HepG2 (cell line): ENCODE results near the gene SUPT4H1. TPM values are rescaled to one million over a fixed set of nuclear protein-coding genes. Genes with fewer than 3 reads are reported as not detected.
A peak's percentile ranks its signal among the peaks of the same experiment; 100 is the strongest.

Source experiments
- ARNT ChIP-seq: fragments of 450-650 bp; IDR thresholded peaks from 2 replicates; pipeline ENCODE4 v1.6.1; 2017
- ATF7 ChIP-seq, 2 experiments: fragments of 450-650 bp in 1 of 2; sonication (generic) in 1 of 2; formaldehyde crosslinking in 1 of 2; IDR thresholded peaks; 2 replicates each; pipeline versions ENCODE4 v1.4.0 to v1.6.1; 2016 to 2020; ENCODE audit warnings: antibody characterized with exemption in 1 of 2, mild to moderate bottlenecking in 1 of 2, missing genetic modification reagents in 1 of 2
- CEBPB ChIP-seq: IDR thresholded peaks from 2 replicates; pipeline ENCODE4 v1.6.1; 2011; ENCODE audit warnings: low read depth, low read length, improper control_type of control experiment, borderline replicate concordance
- CHCHD3 ChIP-seq: sonication (generic); formaldehyde crosslinking; IDR thresholded peaks from 2 replicates; pipeline ENCODE4 v1.8.0; 2022; ENCODE audit warnings: mild to moderate bottlenecking, missing genetic modification reagents, moderate library complexity
- FOXJ3 ChIP-seq: sonication (generic); formaldehyde crosslinking; IDR thresholded peaks from 2 replicates; pipeline ENCODE4 v1.4.0; 2020; ENCODE audit warnings: missing genetic modification reagents, mild to moderate bottlenecking, borderline replicate concordance
- HNF4A ChIP-seq: sonication (generic); formaldehyde crosslinking; IDR thresholded peaks from 2 replicates; pipeline ENCODE4 v1.4.0; 2020; ENCODE audit warnings: missing genetic modification reagents
- KAT2B ChIP-seq: fragments of 150-350 bp; IDR thresholded peaks from 2 replicates; pipeline ENCODE4 v1.6.1; 2014; ENCODE audit warnings: low read depth, low read length, borderline replicate concordance
- KLF13 ChIP-seq: sonication (generic); formaldehyde crosslinking; IDR thresholded peaks from 2 replicates; pipeline ENCODE4 v1.4.0; 2020; ENCODE audit warnings: mild to moderate bottlenecking, missing genetic modification reagents
- MED1 ChIP-seq: sonication (generic); formaldehyde crosslinking; IDR thresholded peaks from 2 replicates; pipeline ENCODE4 v1.4.0; 2020; ENCODE audit warnings: missing genetic modification reagents
- MYNN ChIP-seq: sonication (generic); formaldehyde crosslinking; IDR thresholded peaks from 2 replicates; pipeline ENCODE4 v1.4.0; 2020; ENCODE audit warnings: mild to moderate bottlenecking, low read depth, missing genetic modification reagents
- RORA ChIP-seq: sonication (generic); formaldehyde crosslinking; IDR thresholded peaks from 2 replicates; pipeline ENCODE4 v1.5.0; 2020; ENCODE audit warnings: mild to moderate bottlenecking, missing genetic modification reagents, moderate library complexity
- TBL1XR1 ChIP-seq: fragments of 150-350 bp; IDR thresholded peaks from 2 replicates; pipeline ENCODE4 v1.6.1; 2014; ENCODE audit warnings: borderline replicate concordance, low read length; ENCODE audit not compliant: partially characterized antibody
- THAP11 ChIP-seq: IDR thresholded peaks from 2 replicates; pipeline ENCODE4 v1.6.1; 2016; ENCODE audit warnings: missing biosample characterization, missing genetic modification reagents
- ZMYM4 ChIP-seq: sonication (generic); formaldehyde crosslinking; IDR thresholded peaks from 2 replicates; pipeline ENCODE4 v1.8.1; 2023; ENCODE audit warnings: mild to moderate bottlenecking, missing genetic modification reagents
- ZNF44 ChIP-seq: sonication (generic); formaldehyde crosslinking; IDR thresholded peaks from 2 replicates; pipeline ENCODE4 v1.5.1; 2020; ENCODE audit warnings: mild to moderate bottlenecking, missing genetic modification reagents
- ZNF460 ChIP-seq: sonication (generic); formaldehyde crosslinking; IDR thresholded peaks from 2 replicates; pipeline ENCODE4 v1.5.1; 2020; ENCODE audit warnings: missing genetic modification reagents, mild to moderate bottlenecking, borderline replicate concordance
- ZNF549 ChIP-seq: sonication (generic); formaldehyde crosslinking; IDR thresholded peaks from 2 replicates; pipeline ENCODE4 v1.5.0; 2020; ENCODE audit warnings: missing genetic modification reagents
- ZNF670 ChIP-seq: sonication (generic); formaldehyde crosslinking; IDR thresholded peaks from 2 replicates; pipeline ENCODE4 v1.8.0; 2022; ENCODE audit warnings: mild to moderate bottlenecking, missing genetic modification reagents, borderline replicate concordance
- ZNF709 ChIP-seq: sonication (generic); formaldehyde crosslinking; IDR thresholded peaks from 2 replicates; pipeline ENCODE4 v1.5.0; 2020; ENCODE audit warnings: mild to moderate bottlenecking, missing genetic modification reagents
- ZZZ3 ChIP-seq: sonication (generic); formaldehyde crosslinking; IDR thresholded peaks from 2 replicates; pipeline ENCODE4 v1.4.0; 2020; ENCODE audit warnings: missing genetic modification reagents, mild to moderate bottlenecking, borderline replicate concordance
- polyA plus RNA-seq, 8 experiments: library from polyadenylated mRNA; depleted of rRNA in 3 of 8; stranded (reverse) in 7 of 8; unstranded in 1 of 8; fragments of >200 nt; fragmentation: Illumina TruSeq in 4 of 8; extraction: Trizol in 4 of 8; gene quantifications; 2 replicates each; pipeline versions ENCODE4 v1.2.1 to v1.2.3, GENCODE V29; 2011 to 2016; ENCODE audit warnings: low read depth in 4 of 8, missing spikeins in 1 of 8, mixed read lengths in 1 of 8; ENCODE audit not compliant: insufficient read depth in 1 of 8
- total RNA-seq, 5 experiments: library from RNA; depleted of rRNA; stranded (reverse); fragments of >200 nt; fragmentation: Illumina TruSeq; extraction: Trizol; gene quantifications; 2 replicates each; pipeline ENCODE4 v1.2.3, GENCODE V29; 2016; ENCODE audit warnings: low read depth in 1 of 5
- TF ChIP-seq, protein P1 (sequence below): IDR thresholded peaks from 2 replicates; pipeline ENCODE4 v1.6.1; 2016; ENCODE audit warnings: mild to moderate bottlenecking, missing biosample characterization, missing genetic modification reagents
- TF ChIP-seq, protein P2 (sequence below): IDR thresholded peaks from 2 replicates; pipeline ENCODE4 v1.6.1; 2016; ENCODE audit warnings: mild to moderate bottlenecking
- TF ChIP-seq, protein P3 (sequence below): IDR thresholded peaks from 2 replicates; pipeline ENCODE4 v1.6.1; 2016; ENCODE audit warnings: missing biosample characterization, missing genetic modification reagents, low read depth
- TF ChIP-seq, protein P4 (sequence below): sonication (generic); formaldehyde crosslinking; IDR thresholded peaks from 2 replicates; pipeline ENCODE4 v1.8.0; 2022; ENCODE audit warnings: mild to moderate bottlenecking, missing genetic modification reagents
- TF ChIP-seq, protein P5 (sequence below): sonication (generic); formaldehyde crosslinking; IDR thresholded peaks from 2 replicates; pipeline ENCODE4 v1.9.0; 2021; ENCODE audit warnings: missing genetic modification reagents, mild to moderate bottlenecking, borderline replicate concordance

The SUPT4H1 gene
- total and polyA plus RNA-seq, 2 of the 13 experiments (the other 11 are each of a cell fraction or from before 2014, with no cell fraction given), result 155 to 244 TPM

DNA sequence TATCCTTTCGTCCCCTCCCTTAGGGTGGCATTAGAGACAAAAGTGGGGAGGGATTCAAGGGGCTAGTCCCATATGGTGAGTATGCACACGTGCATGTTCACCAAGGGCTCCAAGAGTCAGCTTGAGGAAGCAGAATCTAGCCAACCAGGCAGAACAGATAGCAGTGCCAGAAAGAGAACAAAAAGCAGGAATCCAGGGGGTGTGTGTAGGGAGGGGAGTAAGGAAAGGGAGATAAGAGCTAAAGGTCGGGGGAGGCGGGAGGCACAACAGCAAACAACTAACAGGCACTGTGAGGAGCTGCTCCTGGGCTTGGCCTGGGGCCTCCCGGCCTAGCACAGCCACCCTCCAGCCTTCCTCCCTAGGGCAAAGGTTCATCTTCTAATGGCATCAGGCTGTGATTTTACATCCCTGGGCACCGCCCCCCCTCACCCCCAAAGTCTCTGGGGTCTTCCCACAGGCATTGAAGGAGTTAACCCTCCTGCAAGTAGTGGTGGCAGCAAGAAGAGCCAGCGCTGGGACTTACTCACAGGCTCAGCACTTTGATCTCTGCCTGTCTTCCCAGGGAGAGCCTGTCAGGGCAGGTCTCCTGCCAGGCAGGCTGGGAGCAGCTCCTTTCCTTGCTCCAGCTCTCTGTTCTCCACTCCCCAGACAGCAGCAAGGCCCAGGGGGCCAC, 12.4 kb upstream of the SUPT4H1 start (continued):
- TF ChIP-seq, protein P1, sequence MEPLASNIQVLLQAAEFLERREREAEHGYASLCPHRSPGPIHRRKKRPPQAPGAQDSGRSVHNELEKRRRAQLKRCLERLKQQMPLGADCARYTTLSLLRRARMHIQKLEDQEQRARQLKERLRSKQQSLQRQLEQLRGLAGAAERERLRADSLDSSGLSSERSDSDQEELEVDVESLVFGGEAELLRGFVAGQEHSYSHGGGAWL (CRISPR knock-in tag), result no peak; the same call in 1 of the 2 replicates
- peak; percentile 61; the same call in 1 of the 2 replicates for TF ChIP-seq ZMYM4
- no peak for TF ChIP-seq TBL1XR1
- TF ChIP-seq, protein P2, sequence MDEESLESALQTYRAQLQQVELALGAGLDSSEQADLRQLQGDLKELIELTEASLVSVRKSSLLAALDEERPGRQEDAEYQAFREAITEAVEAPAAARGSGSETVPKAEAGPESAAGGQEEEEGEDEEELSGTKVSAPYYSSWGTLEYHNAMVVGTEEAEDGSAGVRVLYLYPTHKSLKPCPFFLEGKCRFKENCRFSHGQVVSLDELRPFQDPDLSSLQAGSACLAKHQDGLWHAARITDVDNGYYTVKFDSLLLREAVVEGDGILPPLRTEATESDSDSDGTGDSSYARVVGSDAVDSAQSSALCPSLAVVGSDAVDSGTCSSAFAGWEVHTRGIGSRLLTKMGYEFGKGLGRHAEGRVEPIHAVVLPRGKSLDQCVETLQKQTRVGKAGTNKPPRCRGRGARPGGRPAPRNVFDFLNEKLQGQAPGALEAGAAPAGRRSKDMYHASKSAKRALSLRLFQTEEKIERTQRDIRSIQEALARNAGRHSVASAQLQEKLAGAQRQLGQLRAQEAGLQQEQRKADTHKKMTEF, result no peak; the same call in none of the 2 replicates
- no peak for TF ChIP-seq ZNF670 (CRISPR knock-in tag)
- no peak for TF ChIP-seq ARNT
- no peak for TF ChIP-seq KAT2B
- peak; percentile 73; the same call in 1 of the 2 replicates for TF ChIP-seq ZNF709 (CRISPR knock-in tag)
- TF ChIP-seq, protein P3, sequence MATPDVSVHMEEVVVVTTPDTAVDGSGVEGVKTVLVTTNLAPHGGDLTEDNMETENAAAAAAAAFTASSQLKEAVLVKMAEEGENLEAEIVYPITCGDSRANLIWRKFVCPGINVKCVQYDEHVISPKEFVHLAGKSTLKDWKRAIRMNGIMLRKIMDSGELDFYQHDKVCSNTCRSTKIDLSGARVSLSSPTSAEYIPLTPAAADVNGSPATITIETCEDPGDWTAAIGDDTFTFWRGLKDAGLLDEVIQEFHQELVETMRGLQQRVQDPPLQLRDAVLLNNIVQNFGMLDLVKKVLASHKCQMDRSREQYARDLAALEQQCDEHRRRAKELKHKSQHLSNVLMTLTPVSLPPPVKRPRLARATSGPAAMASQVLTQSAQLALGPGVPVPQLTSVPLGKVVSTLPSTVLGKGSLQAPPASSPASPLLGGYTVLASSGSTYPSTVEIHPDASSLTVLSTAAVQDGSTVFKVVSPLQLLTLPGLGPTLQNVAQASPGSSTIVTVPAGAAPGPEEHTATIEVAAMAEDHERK, result no peak
- no peak for TF ChIP-seq ZNF549 (CRISPR knock-in tag)
- TF ChIP-seq, protein P4, sequence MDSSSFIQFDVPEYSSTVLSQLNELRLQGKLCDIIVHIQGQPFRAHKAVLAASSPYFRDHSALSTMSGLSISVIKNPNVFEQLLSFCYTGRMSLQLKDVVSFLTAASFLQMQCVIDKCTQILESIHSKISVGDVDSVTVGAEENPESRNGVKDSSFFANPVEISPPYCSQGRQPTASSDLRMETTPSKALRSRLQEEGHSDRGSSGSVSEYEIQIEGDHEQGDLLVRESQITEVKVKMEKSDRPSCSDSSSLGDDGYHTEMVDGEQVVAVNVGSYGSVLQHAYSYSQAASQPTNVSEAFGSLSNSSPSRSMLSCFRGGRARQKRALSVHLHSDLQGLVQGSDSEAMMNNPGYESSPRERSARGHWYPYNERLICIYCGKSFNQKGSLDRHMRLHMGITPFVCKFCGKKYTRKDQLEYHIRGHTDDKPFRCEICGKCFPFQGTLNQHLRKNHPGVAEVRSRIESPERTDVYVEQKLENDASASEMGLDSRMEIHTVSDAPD (CRISPR knock-in tag), result no peak; the same call in 1 of the 2 replicates
- TF ChIP-seq THAP11 (CRISPR knock-in tag), result no peak
- TF ChIP-seq FOXJ3, result 0 out of 2 replicates have a peak, but pooled peaks have one; percentile 33
- TF ChIP-seq ZNF460 (CRISPR knock-in tag), result no peak
- no peak for TF ChIP-seq ZNF44 (CRISPR knock-in tag)
- TF ChIP-seq HNF4A (CRISPR knock-in tag), result peak; percentile 86
- TF ChIP-seq, protein P5, sequence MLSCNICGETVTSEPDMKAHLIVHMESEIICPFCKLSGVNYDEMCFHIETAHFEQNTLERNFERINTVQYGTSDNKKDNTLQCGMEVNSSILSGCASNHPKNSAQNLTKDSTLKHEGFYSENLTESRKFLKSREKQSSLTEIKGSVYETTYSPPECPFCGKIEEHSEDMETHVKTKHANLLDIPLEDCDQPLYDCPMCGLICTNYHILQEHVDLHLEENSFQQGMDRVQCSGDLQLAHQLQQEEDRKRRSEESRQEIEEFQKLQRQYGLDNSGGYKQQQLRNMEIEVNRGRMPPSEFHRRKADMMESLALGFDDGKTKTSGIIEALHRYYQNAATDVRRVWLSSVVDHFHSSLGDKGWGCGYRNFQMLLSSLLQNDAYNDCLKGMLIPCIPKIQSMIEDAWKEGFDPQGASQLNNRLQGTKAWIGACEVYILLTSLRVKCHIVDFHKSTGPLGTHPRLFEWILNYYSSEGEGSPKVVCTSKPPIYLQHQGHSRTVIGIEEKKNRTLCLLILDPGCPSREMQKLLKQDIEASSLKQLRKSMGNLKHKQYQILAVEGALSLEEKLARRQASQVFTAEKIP, result no peak
- no peak for TF ChIP-seq CEBPB
- no peak for TF ChIP-seq ATF7 (IDR thresholded peaks at IDR 0.05)
- no peak for TF ChIP-seq ATF7 (CRISPR knock-in tag; IDR thresholded peaks at IDR 0.05)
- no peak for TF ChIP-seq RORA (CRISPR knock-in tag)
- no peak for TF ChIP-seq KLF13
- no peak for TF ChIP-seq ZZZ3 (CRISPR knock-in tag)
- no peak for TF ChIP-seq MYNN (CRISPR knock-in tag)
- TF ChIP-seq MED1, result peak; percentile 49; the same call in 1 of the 2 replicates
- no peak for TF ChIP-seq CHCHD3
